LoVo (cell line): Measurements from ENCODE around the gene CLASP1.
"Not testable (repeated sequence)": the region's sequence is repeated elsewhere in the genome, so short reads cannot be mapped to it uniquely, and the experiment has no call there.

ENCODE experiments used
- DNase-seq: peaks from one replicate; pipeline ENCODE4 v3.0.0-alpha.2; 2016; ENCODE audit warnings: low spot score

The CLASP1 gene

DNA sequence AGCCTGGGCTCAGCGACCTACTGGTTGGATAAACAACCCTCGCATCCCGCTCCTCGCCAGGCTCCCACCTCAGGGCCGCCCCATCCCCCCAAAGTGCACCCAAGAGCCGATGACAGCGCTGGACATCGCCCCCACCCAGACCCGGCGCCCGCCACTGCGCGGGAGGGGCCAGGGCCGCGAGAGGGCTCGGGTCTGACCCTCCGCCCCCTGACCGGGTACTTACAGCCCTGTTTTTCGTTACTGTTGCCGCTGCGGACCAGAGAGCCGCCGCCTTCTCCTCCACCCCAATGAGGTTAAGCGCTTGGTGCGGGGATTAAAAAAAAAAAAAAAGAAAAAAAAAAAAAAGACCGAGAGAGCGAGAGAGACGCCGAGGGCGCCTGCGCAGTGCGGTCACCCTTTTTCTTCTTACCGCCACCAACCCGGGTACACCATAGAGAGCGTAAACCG lies at the start of gene CLASP1:
Gene CLASP1, minus strand, starts transcription at position 314 of the 447 bp plus-strand sequence. CDS start 43,567 bp downstream, outside the sequence.
- peak; percentile 97 for DNase-seq

DNA sequence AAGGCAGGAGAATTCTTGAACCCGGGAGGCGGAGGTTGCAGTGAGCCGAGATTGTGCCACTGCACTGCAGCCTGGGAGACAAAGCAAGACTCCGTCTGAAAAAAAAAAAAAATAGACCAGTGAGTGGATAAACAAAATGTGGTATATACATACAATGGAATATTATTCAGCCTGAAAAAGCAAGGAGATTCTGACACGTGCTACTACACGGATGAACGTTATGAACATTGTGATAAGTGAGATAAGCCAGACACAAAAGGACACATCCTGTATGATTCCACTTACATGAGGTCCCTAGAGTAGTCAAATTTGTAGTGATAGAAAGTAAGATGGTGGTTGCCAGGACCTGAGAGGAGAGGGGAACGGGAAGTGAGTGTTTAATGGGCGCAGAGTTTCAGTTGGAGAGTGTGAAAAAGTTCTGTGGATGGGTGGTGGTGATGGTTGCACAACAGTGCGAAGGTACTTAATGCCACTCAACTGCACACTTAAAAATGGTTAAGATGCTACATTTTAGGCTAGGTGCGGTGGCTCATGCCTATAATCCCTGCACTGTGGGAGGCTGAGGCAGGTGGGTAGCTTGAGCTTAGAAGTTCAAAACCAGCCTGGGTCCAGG lies 49.2 kb upstream of the CLASP1 start:
- DNase-seq, result no peak

DNA sequence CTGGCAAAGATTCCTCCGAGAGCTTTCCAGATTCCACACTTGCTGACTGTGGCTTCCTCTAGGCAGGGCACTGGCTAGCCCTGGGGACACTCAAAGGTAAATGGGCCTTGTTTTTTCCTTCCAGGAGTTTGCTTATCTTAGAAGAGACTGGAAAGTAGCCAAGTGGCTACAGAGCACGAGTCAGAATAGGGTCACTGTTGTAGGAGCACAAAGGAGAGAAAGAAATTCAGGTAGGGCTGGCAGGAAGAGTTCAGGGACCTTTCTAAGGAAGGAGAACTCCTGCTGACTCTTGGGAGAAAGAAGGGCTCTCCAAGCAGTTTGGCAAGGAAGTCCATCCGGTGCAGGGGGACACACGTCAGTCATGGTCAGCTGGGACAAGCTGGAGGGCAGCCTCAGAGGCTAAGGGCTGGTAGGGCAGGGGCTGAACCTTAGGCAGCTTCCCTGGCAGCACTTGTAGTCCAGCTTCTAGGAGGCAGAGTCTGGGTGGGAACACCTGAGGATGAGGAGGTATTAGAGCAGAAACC lies 47.9 kb upstream of the CLASP1 start:
- DNase-seq, result no peak

DNA sequence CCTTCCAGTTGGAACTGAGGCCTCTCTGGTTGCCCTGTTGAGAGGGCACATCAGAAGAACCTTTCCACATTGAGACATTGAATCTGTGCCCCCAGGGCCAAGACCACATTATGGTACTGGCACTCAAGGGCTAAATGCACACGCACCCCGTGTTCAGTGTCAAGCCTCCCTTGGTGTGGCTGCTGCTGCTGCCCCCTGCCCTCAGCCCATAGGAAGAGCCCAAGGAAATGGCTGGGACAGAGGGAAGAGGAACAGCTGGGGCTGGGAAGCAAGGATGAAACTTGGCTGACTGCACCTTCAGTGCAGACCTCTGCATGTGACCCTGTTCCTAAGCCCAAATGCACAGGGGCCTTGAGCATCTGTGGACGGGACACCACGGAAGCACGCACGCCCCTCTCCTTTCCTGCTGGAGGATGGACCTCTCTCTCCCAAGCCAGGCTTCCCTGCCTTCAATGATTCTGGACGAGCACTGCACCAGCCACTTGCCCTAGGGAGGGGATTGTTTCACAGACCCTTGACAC lies 47.2 kb upstream of the CLASP1 start:
- no peak for DNase-seq

DNA sequence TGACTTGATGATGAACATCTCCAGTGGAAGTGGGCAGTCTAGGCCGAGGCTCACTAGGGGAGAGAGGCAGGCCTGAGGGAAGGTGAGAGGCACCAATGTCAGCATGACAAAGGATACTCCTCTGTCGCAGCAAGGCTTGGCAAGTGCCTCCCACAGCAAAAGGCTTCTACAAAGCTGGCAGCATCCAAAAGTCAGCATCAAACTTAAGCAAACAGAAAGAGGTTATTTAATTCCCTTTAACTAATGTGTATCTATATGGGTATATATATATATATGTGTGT lies 45.8 kb upstream of the CLASP1 start:
- no peak for DNase-seq

DNA sequence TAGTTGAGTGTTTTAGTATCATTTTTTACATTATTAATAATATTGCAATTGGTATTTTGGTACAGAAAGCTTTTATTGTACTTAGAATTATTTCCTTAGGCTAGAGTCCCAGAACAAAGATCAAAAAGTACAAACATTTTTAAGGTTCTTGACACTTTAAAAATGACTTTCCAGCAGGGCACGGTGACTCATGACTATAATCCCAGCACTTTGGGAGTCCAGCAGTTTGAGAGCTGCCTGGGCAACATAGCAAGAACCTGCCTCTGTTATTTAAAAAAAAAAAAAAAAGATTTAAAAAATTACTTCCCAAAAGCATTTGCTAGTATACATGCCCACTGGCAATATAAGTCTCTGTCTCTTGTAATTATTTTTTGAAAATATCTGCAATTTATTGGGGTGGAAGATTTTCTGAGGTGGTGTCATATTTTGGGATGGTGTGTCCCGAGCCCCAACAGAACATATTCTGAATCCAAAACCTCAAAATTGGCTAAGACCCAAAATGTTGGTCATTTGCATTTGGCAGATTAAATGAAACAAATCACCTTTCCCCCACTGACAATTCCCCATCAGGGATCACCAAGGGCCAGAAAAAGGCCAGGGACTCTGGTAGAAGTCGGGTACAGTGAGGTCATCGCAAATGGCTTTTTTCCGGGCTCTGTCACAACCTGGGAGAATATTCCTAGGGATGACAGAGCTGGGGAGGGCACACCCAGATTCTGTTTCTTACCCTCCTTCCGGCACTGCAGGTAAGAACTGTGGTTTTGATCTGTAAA lies 45.3 kb upstream of the CLASP1 start:
- DNase-seq, result no peak

DNA sequence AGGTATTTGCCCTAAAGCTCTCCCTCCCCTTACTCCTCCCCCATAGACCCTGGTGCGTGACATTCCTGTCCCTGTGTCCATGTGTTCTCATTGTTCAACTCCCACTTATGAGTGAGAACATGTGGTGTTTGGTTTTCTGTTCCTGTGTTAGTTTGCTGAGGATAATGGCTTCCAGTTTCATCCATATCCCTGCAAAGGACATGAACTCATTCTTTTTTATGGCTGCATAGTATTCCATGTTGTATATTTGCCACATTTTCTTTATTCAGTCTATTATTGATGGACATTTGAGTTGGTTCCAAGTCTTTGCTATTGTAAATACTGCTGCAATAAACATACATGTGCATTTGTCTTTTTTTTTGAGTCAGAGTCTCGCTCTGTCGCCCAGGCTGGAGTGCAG lies 41.3 kb upstream of the CLASP1 start:
- not testable (repeated sequence) for DNase-seq

DNA sequence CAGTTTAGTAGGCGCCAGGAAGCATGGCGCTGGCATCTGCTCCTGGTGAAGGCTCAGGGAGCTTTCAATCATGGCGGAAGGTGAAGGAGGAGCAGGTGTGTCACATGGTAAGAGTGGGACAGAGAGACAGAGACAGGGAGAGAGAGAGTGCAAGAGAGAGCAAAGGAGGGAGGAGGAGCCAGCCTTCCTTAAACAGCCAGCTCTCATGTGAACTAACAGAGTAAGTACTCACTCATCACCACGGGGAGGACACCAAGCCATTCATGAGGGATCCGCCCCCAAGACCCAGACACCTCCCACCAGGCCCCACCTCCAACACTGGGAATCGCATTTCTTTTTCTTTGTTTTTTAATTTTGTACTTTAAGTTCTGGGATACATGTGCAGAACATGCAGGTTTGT lies 40.8 kb upstream of the CLASP1 start:
- no peak for DNase-seq

DNA sequence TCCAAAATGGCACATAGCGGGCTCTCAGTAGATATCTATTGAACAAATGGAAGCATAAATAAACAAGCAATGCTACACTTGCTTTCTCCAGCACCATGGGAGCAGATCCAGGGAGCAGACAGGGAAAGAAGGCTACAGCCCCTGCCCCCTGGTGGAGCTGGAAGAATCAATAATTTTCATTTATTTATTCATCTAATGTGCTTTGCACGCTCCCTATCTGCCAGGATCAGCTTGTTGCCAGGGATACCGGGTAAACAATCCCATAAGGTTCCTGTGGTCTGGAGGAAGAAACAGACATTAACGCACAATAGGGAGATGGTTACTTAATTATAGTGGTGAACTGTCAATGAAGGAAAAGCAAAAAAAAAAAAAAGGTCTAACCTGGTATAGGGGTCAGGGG lies 40.1 kb upstream of the CLASP1 start:
- no peak for DNase-seq

DNA sequence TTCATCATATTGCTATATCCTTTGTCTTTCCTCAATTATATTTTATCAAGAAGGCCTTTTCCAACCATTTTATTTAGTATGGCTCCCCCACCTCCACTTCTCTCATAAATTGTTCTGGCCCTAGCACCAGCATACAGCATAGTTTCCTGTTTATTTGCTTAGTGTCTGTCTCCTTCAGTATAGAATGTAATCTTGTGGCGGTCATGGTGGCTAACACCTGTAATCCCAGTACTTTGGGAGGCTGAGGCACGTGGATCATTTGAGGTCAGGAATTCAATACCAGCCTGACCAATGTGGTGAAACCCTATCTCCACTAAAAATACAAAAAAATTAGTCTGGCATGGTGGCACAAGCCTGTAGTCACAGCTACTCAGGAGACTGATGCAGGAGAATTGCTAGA lies 39.6 kb upstream of the CLASP1 start:
- DNase-seq, result no peak

DNA sequence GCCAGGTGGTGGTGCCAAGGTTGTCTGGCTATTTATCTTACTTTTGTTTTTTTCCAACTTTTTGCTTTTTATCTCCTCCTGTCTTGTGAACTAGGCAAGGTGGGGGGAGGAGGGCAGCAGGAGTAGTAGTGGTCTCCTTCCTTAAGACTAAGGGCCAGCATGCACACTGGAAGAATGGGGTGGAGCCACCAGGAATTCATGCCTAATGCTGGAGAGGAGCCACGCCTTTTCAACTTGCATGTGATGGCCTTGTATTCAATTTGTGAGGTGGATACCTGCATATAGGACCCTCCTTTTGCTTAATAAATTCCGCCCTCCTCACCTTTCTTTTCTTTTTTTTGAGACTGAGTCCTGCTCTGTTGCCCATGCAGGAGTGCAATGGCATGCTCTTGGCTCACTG lies 37.6 kb upstream of the CLASP1 start:
- no peak for DNase-seq

DNA sequence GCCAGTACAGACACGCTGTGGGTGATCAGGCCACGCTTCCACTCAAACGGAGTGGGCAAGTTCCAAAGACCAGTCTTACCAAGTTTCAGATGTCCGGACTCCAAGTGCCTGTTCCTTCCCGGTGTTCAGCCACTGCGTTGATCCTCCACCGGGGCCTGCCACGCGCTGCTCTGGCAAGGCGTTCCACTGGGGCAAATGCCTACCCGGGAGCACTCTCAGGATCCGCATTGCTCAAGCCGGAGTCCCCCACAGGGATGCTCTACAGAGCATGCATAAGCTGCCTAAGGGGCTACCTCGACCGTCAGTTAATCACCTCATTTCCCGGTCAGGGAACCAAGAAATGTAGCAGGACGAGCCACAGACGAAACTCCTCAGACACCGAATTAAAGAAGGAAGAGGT lies 37.0 kb upstream of the CLASP1 start:
- DNase-seq, result no peak

DNA sequence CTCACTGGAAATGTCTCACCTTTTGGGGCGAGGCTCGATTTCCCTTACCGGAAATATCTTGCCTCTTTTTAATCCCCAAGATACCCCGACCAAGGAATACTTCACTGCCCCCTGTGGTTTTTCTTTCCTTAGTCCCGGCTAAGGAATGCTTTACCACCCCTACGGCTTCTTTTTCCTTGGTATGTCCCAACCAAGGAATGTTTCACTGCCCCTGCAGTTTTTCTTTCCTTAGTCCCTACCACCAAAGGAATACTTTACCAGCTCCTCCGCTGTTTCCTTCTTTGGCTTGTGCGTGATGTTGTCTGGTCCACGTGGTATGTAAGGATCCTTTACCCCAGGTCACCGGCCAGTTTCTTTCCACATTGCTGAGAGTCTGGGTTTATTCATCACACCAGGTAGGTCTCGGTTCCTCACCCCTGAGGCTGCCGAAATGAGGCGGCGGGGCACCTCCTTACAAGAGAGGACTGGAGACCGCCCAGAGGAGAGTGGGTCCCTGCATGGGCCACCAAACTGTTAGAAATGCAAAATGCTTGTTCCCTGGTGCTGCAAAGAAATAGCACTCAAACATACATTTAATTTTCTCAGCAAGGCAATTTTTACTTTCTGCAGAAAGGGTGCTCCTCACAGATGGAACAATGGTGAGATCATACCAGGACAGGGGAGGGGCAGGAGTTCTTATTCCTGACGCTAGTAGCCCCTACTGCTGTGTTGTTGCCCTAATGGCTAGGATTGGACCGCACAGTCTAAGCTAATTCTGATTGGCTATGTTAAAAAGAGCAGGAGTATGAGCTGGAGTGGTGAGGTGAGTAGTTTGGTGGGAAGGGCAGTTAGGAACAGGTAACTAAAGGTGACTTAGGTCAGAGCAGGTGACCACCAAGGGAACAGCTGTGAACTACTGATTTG lies 33.4 kb upstream of the CLASP1 start:
- DNase-seq, result no peak

DNA sequence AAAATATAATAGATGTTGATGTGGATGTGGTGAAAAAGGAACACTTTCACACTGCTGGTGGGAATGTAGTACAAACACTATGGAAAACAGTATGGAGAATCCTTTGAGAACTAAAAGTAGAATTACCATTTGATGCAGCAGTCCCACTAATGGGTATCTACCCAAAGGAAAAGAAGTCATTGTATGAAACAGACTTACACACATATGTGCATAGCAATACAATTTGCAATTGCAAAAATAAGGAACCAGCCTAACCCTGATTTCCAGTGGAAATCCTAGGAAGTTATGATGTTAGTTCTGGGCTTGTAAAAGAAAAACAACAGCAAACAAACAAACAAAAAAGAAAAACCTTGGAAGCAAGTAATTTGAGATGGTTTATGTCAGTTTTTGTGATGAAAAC lies 28.6 kb upstream of the CLASP1 start:
- no peak for DNase-seq

DNA sequence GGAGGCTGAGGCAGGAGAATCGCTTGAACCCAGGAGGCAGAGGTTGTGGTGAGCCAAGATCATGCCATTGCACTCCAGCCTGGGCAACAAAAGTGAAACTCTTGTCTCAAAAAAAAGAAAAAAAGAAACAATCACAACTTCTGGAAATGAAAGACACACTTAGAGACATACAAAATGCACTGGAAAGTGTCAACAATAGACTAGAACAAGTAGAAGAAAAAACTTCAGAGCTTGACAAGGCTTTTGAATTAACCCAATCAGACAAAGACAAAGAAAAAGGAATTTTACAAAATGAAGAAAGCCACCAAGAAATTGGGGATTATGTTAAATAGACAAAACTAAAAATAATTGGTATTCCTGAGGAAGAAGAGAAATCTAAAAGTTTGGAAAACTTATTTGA lies 22.4 kb upstream of the CLASP1 start:
- DNase-seq, result not testable (repeated sequence)

DNA sequence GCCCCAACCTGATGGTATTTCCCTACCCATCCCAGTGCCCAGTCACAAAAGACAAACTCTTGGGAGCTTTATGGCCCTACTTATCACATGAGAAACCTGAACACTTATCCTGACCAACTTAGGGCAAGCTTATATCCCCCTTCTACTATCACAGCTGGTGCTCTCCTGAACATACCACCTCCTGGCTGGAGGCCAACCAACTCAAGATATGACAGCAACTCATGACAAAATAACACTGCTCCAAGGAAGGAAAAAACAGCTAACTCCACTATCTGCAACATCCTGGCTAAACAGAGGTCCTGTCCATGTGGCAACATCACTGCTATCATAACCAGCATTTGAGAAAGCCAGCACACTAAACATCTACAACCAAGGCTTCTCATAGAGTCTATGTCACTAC lies 20.9 kb upstream of the CLASP1 start:
- no peak for DNase-seq

DNA sequence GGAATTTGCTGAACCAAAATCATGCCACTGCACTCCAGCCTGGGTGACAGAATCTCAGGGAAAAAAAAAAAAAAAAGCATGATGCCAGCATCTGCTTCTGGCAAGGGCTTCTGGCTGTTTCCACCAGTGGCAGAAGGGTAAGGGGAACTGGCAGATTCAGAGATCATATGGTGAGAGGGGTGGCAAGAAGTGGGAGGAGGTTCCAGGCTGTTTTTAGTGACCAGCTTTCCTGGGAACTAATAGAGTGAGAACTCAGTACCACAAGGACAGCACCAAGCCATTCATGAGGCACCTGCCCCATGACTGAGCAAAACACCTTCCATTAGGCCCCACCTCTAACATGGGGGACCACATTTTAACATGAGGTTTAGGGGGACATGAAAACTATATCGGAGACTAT lies 18.4 kb upstream of the CLASP1 start:
- no peak for DNase-seq

DNA sequence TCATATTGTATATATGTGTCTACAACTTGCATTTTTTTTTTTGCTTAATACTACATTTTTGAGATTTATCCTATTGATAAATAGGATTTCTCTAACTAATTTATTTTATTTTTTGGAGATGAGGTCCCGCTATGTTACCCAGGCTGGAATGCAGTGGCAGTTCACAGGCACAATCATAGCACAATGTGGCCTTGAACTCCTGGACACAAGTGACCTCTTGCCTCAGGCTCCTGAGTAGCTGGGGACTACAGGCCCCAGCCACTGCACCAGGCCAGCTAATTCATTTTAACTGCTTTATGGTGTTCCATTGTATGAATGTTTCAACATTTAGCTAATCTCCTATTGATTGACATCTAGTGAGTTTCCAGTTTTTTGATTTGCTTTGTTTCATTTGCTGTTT lies 16.8 kb upstream of the CLASP1 start:
- no peak for DNase-seq

DNA sequence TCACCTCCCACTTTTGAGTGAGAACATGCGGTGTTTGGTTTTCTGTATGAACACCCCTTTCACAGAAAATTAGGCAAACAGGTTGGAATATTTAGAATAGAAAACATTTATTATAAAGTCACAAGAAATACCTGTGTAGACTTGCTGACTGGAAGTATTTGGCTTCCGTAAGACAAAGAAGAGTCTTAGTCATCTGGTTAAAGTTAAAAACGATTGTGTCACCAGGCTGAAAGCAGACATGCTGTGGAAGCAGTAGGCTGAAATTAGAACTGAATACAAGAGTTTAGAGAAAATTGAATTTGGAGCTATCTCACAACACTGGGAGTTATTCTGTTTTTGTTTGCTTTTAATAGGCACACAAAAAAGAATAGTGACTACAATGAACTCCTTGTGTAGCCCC lies 16.2 kb upstream of the CLASP1 start:
- DNase-seq, result no peak

DNA sequence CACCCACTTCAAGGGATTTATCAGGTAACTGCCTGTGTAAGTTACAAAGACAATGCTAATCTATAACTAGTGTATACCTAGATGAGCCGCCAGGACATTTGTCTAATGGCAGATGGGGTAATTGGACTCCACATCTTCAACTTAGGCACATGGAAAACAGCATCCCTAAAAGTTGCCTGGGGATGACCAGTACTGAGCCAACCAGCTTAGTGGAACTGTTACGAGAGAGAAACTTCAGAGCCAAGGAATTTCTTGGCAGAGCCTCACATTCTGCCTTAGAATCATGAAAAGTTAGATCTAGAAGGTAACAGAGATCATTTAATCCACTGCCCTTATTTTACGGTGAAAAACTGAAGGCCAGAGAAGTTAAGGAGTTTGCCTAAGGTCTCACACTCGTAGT lies 15.5 kb upstream of the CLASP1 start:
- no peak for DNase-seq

DNA sequence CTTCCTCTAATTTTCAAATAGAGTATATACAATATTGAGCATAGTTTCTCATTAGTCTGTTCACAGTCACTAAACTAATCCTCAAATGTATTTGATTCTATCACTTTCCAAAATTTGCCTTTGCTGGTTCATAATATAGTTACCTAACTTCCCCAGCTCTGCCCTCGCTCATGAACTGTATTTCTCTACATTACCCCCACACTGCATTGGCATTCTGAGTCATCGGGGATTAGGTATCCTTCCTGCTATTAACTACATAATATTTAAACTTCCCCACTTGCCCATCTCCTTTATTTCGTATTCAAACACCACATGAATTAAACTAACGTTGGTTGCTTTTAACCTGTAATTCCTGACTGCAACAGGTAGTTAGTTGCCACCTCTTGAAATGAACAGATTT lies 14.8 kb upstream of the CLASP1 start:
- DNase-seq, result no peak

DNA sequence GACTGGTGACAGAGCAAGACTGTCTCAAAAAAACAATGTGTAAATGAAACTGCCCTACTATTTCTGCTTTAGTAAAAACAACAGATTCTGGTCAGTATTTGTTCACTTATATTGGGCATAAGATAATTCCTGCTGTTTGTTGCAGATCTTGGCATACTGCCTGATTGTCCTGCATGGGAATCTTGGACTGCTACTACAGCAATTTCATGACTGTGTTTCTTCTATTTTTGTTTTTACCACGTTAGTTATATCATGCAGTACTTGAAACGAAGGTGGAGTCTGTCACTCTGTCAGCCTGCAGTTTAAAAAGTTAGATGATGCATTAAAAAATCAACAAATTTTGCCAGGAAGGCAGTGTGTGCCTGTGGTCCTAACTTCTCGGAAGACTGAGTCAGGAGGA lies 14.2 kb upstream of the CLASP1 start:
- no peak for DNase-seq

DNA sequence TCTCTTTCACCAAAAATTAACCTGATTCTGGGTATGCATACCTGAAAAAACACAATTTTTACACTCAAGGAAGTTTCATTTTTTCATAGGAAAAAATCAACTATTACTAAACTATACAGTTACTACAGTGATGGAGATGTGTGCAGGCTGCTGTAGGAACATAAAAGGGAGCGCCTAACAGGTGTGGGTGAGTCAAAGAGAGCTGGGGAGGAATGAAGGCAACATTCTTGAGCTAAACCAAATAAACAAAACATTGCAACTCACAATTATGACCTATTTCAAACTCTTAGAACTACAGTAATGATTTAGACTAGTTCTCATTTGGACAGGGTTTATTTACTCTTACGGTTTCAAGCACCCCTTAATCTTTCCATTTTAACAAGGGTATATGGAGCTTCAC lies 13.4 kb upstream of the CLASP1 start:
- DNase-seq, result no peak
